GM12878 (cell line): ENCODE results near the gene PLA2G4E. TPM values are rescaled to one million over a fixed set of nuclear protein-coding genes. Genes with fewer than 3 reads are reported as not detected.

Source experiments
- ATAC-seq: fragments of 200-7000 bp; cut with Tn5 transposase; 3 replicates; pipeline ENCODE4 v1.9.1; 2020; ENCODE audit warnings: mild to moderate bottlenecking, moderate library complexity
- BruUV-seq: library from RNA; stranded (reverse); fragments of 400-500 nt; replicated peaks from 2 replicates; lab custom pipeline; 2021; lab: Mats Ljungman, UMichigan
- CTCF ChIA-PET: fragments of 300-600 bp; sonication (Branson Sonifier 250); formaldehyde crosslinking; extraction: SDS; loops from one replicate; lab custom pipeline; 2021; ENCODE audit warnings: inconsistent platforms; lab: Yijun Ruan, JAX
- POLR2A ChIA-PET: fragments of 350-600 bp; formaldehyde crosslinking; extraction: SDS; loops from one replicate; lab custom pipeline; 2021; ENCODE audit warnings: inconsistent platforms; lab: Charles Lee
- RAD21 ChIA-PET: fragments of 300-600 bp; sonication (Branson Sonifier 250); formaldehyde crosslinking; loops from one replicate; lab custom pipeline; 2023; ENCODE audit warnings: antibody characterized with exemption; ENCODE audit not compliant: unreplicated experiment; lab: Charles Lee
- SMC1A ChIA-PET: fragments of 300-600 bp; sonication (Branson Sonifier 250); formaldehyde crosslinking; loops from one replicate; lab custom pipeline; 2023; ENCODE audit not compliant: unreplicated experiment, uncharacterized antibody; lab: Charles Lee
- DNase-seq: peaks from one replicate; pipeline ENCODE4 v3.0.0-alpha.2; 2011; ENCODE audit warnings: low read depth, low spot score
- FAIRE-seq: peaks from 3 replicates; lab custom pipeline; 2011; peaks lifted over from hg19 to GRCh38; lab: Jason Lieb, UNC
- H2AFZ ChIP-seq: 2 replicates; pipeline ENCODE4 v1.6.0; 2011; ENCODE audit warnings: low read depth, low read length, control low read depth; ENCODE audit not compliant: control insufficient read depth
- H3K27ac ChIP-seq: 2 replicates; pipeline ENCODE4 v1.5.1; 2011; ENCODE audit warnings: control low read depth; ENCODE audit not compliant: control insufficient read depth, insufficient read depth
- H3K27me3 ChIP-seq, 2 experiments: replicated peaks in 1 of 2; 2 replicates each; pipeline versions ENCODE4 v1.6.0 to v1.6.1; 2011; ENCODE audit warnings: low read length in 1 of 2; ENCODE audit not compliant: control insufficient read depth in 2 of 2, insufficient read depth in 2 of 2
- H3K36me3 ChIP-seq, 2 experiments: 2 replicates each; pipeline ENCODE4 v1.5.1; 2011; ENCODE audit warnings: low read length in 1 of 2; ENCODE audit not compliant: control insufficient read depth in 2 of 2, insufficient read depth in 2 of 2
- H3K4me1 ChIP-seq: 2 replicates; pipeline ENCODE4 v1.6.1; 2011; ENCODE audit warnings: mild to moderate bottlenecking, low read length, moderate library complexity, mixed read lengths; ENCODE audit not compliant: control insufficient read depth, insufficient read depth
- H3K4me2 ChIP-seq: 2 replicates; pipeline ENCODE4 v1.6.0; 2011; ENCODE audit warnings: control low read depth; ENCODE audit not compliant: control insufficient read depth, insufficient read depth
- H3K4me3 ChIP-seq: fragments of 200-600 bp; sonication (generic); 2 replicates; pipeline ENCODE4 v1.5.1; 2016
- H3K79me2 ChIP-seq: 2 replicates; pipeline ENCODE4 v1.6.0; 2011; ENCODE audit warnings: low read length; ENCODE audit not compliant: control insufficient read depth, insufficient read depth
- H3K9ac ChIP-seq: 2 replicates; pipeline ENCODE4 v1.8.0; 2011; ENCODE audit warnings: low read length, control low read depth, mixed read lengths; ENCODE audit not compliant: control insufficient read depth, insufficient read depth
- H3K9me3 ChIP-seq: replicated peaks from 3 replicates; pipeline ENCODE4 v1.5.1; 2011; ENCODE audit warnings: mild to moderate bottlenecking, low read length; ENCODE audit not compliant: control insufficient read depth, insufficient read depth
- H4K20me1 ChIP-seq: 2 replicates; pipeline ENCODE4 v1.6.0; 2011; ENCODE audit not compliant: control insufficient read depth, insufficient read depth
- NFYA ChIP-seq: IDR thresholded peaks from 2 replicates; pipeline ENCODE4 v1.6.1; 2011; ENCODE audit warnings: low read depth, mild to moderate bottlenecking, low read length, improper control_type of control experiment, borderline replicate concordance
- NR2C1 ChIP-seq: fragments of 450-650 bp; IDR thresholded peaks from 2 replicates; pipeline ENCODE4 v1.6.1; 2017; ENCODE audit warnings: antibody characterized with exemption, mild to moderate bottlenecking, moderate library complexity
- PAX5 ChIP-seq: IDR thresholded peaks from 2 replicates; pipeline ENCODE4 v1.6.1; 2011; ENCODE audit warnings: low read depth, low read length, borderline replicate concordance
- PAX8 ChIP-seq: fragments of 450-650 bp; IDR thresholded peaks from 2 replicates; pipeline ENCODE4 v1.6.1; 2017; ENCODE audit warnings: mild to moderate bottlenecking, moderate library complexity
- POLR2AphosphoS5 ChIP-seq: IDR thresholded peaks from 2 replicates; pipeline ENCODE4 v1.6.1; 2011; ENCODE audit warnings: mild to moderate bottlenecking, low read length, inconsistent platforms
- WGBS: methylation state at CpG from one replicate; pipeline ENCODE4 v1.1.6; 2016; ENCODE audit warnings: low lambda C conversion rate; ENCODE audit not compliant: insufficient replicate concordance, insufficient coverage; ENCODE audit errors: missing lambda C conversion rate; 5-methylcytosine and 5-hydroxymethylcytosine counted together
- in situ Hi-C: fragments of 300-500 bp; cut with MboI; formaldehyde crosslinking; loops from 9 replicates; pipeline ENCODE4 v1.14.3; 2018; ENCODE audit warnings: mixed read lengths
- intact Hi-C: fragments of 100-400 bp; cut with micrococcal nuclease; formaldehyde crosslinking; loops from one replicate; pipeline ENCODE4 v1.14.2; 2022; ENCODE audit not compliant: unreplicated experiment
- polyA plus RNA-seq, 11 experiments: library from polyadenylated mRNA; depleted of rRNA in 4 of 11; unstranded in 6 of 11; stranded (reverse) in 5 of 11; fragments of >200 nt; fragmentation: Nextera tagmentation in 4 of 11; fragmentation: Illumina TruSeq in 1 of 11; extraction: Ambion mirVana in 4 of 11; extraction: Trizol in 1 of 11; gene quantifications; 1 replicate in 1 of 11; 2 replicates in 10 of 11; pipeline versions ENCODE4 v1.2.1 to v1.2.3, GENCODE V29; 2011 to 2016; ENCODE audit warnings: inconsistent platforms in 2 of 11, missing spikeins in 2 of 11, low read depth in 1 of 11
- total RNA-seq, 4 experiments: library from RNA; depleted of rRNA in 3 of 4; stranded (reverse); fragments of >200 nt in 3 of 4; fragmentation: Illumina TruSeq in 1 of 4; extraction: Trizol in 1 of 4; gene quantifications; 2 replicates each; pipeline versions ENCODE4 v1.2.1 to v1.2.3, GENCODE V29; 2013 to 2021
- TF ChIP-seq, protein P1 (sequence below): IDR thresholded peaks from 2 replicates; pipeline ENCODE4 v1.6.1; 2012; ENCODE audit warnings: improper control_type of control experiment, low read depth, low read length; ENCODE audit not compliant: insufficient replicate concordance

Gene PLA2G4E
- total and polyA plus RNA-seq, 10 of the 15 experiments (the other 5 are each of a cell fraction or from before 2014, with no cell fraction given): 0.05 to 0.32 (median 0.06) TPM; not detected in 5

DNA sequence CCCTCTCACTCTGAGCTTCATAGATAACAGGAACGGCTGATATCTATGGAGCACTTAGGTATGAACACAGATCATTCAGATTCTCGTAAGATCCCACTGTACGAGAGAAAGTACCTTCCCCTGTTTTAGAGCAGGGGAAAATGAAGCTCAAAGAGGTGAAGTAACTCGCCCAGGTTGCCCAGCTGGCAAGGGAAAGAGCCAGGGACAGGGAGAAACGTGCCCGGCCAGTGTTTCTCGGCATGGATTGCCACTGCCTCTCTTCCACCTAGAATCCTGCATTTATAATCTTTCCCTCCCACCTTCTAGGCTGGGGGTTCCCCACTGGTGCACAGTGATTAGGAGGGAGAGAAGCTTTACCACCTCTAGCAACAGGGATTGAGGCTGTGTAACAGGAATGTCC, 87.5 kb downstream of the PLA2G4E start:
- no peak overlapping the region for H3K27ac ChIP-seq
- RAD21 ChIA-PET: interaction anchor here (1.1 kb wide), 1 partner anchor 24 kb away, joined by 4 read pairs; no protein-coding TSS in a partner anchor
- POLR2A ChIA-PET: interaction anchor here (0.9 to 4.5 kb wide), 2 partner anchors 33 to 38 kb away, joined by 3 to 42 read pairs; partner anchors contain the start of gene EHD4

More for the DNA sequence above, 87.5 kb downstream of the PLA2G4E start:
- SMC1A ChIA-PET: interaction anchor here (0.7 to 12.1 kb wide), 4 partner anchors 20 to 95 kb away, joined by 3 to 179 read pairs (median 4); partner anchors contain the start of gene EHD4
- no peak overlapping the region for H3K4me2 ChIP-seq
- TF ChIP-seq NFYA (no peak), PAX8 (no peak), PAX5 (no peak), POLR2AphosphoS5 (no peak; the same call in 1 of the 2 replicates), NR2C1 (no peak)
- TF ChIP-seq, protein P1, sequence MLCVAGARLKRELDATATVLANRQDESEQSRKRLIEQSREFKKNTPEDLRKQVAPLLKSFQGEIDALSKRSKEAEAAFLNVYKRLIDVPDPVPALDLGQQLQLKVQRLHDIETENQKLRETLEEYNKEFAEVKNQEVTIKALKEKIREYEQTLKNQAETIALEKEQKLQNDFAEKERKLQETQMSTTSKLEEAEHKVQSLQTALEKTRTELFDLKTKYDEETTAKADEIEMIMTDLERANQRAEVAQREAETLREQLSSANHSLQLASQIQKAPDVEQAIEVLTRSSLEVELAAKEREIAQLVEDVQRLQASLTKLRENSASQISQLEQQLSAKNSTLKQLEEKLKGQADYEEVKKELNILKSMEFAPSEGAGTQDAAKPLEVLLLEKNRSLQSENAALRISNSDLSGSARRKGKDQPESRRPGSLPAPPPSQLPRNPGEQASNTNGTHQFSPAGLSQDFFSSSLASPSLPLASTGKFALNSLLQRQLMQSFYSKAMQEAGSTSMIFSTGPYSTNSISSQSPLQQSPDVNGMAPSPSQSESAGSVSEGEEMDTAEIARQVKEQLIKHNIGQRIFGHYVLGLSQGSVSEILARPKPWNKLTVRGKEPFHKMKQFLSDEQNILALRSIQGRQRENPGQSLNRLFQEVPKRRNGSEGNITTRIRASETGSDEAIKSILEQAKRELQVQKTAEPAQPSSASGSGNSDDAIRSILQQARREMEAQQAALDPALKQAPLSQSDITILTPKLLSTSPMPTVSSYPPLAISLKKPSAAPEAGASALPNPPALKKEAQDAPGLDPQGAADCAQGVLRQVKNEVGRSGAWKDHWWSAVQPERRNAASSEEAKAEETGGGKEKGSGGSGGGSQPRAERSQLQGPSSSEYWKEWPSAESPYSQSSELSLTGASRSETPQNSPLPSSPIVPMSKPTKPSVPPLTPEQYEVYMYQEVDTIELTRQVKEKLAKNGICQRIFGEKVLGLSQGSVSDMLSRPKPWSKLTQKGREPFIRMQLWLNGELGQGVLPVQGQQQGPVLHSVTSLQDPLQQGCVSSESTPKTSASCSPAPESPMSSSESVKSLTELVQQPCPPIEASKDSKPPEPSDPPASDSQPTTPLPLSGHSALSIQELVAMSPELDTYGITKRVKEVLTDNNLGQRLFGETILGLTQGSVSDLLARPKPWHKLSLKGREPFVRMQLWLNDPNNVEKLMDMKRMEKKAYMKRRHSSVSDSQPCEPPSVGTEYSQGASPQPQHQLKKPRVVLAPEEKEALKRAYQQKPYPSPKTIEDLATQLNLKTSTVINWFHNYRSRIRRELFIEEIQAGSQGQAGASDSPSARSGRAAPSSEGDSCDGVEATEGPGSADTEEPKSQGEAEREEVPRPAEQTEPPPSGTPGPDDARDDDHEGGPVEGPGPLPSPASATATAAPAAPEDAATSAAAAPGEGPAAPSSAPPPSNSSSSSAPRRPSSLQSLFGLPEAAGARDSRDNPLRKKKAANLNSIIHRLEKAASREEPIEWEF: no peak
- H3K36me3 ChIP-seq: peaks cover 5 to 20% of the 10 kb centered on the region in 2 experiments
- no peaks in the 10 kb centered on the region for H4K20me1 ChIP-seq
- H3K9me3 ChIP-seq: no peaks in the 10 kb centered on the region
- in situ Hi-C loops: no loop called here
- DNase-seq: no peak
- peaks cover 64% of the 10 kb centered on the region for H3K4me1 ChIP-seq
- H2AFZ ChIP-seq: no peak overlapping the region
- no peak overlapping the region for H3K9ac ChIP-seq
- WGBS: 97% methylated on average over 7 of the region's 7 CpGs
- intact Hi-C loops: no loop called here
- H3K79me2 ChIP-seq: peaks cover 43% of the 10 kb centered on the region
- CTCF ChIA-PET: interaction anchor here (0.8 to 1.1 kb wide), 2 partner anchors 16 to 33 kb away, joined by 3 read pairs; no protein-coding TSS in a partner anchor
- no peak overlapping the region for H3K4me3 ChIP-seq
- ATAC-seq: no peak
- no peaks in the 10 kb centered on the region for H3K27me3 ChIP-seq
- no TSS peak for BruUV-seq
- no peak for FAIRE-seq
